Measurements from ENCODE around the gene LPO.

The LPO gene

DNA sequence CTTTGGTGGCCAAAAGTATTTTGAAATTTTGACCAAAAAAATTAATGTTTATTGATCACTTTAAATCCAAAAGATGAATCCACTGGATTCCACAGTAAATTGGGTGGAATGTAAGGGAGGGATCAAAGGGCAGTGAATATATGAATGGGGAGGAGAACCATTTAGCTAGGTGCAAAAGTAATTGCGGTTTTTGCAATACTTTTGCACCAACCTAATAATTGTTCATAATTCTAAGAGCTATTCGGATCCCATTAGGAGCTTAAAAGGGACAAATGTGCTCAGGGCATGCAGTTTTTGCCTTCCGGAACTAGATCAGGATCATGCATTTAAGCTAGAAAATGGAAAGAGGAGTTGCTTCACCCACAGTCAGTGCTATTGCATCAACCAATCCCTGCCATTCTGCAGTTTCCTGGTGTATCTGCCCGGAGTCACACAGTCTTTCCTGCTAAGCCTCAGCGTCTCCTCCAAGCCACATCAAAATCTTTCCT is at the start of gene LPO:
TSS of gene LPO (plus strand) at position 438 of the 488 bp plus-strand sequence. CDS start 4,396 bp downstream, outside the sequence.
- no peak for DNase-seq

DNA sequence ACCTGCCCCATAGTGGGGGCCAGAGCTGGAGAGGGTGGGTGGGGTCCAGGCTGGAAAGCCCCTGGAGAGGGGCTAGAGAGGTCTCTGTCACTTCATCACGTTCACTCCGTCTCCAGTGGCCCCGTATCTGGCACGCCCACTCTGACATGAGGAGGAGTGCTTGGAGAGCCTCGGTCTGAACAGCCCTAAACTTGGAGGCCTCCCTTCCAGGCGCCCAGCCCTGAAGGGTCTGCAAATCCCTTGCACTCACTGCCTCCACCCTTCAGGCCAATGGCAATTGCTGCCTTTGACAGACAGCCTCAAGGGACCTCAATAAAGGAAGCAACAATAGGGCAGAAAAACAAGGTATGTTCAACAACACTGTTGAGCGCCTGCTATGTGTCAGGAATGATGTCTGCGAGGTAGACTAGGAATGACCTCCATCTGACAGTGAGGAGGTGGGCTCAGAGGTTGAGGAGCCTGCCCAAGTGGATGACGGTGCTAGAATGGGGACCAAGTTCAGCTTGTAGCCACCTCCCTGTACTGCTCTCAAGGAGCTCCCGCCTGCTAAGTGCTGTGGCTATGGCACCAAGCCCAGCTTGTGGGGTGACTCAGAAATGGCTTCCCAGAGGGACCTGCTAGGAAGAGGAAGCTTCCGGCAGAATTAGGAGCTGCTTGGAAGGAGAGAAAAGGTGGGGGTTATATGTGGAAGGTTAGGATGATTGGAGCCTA is 48.8 kb upstream of the LPO start:
- peak; percentile 22 for DNase-seq

DNA sequence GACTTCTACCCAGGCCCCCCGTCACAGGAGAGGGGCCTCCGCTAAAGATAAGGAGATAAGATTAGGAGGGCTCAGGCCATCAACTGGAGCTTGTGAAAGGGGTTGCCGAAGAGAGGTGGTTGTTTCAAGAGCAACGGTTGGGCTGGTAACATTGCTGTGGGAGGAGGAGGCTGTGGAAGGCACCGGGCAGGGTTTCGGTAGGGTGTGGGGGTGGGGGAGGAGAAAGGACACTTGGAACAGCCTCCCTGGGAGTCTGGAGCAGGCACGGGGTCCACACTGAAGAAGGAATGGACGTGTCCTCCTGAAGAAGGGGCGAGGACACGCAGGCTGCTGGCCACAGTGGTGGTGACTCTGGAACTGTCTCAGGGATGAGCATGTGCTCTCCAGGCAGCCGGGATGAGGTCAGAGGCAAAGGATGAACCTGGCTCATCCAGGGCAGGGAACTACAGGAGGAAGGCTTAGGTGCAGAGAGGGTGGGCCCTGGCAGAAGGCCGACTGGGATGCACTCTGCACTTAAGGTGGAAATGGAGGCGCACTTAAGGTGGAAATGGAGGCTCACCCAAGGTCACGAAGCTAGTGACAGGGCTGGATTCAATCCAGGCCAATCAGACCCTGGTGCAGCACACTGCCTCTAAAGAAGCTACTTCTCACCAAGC is 47.0 kb upstream of the LPO start:
- DNase-seq: no peak

DNA sequence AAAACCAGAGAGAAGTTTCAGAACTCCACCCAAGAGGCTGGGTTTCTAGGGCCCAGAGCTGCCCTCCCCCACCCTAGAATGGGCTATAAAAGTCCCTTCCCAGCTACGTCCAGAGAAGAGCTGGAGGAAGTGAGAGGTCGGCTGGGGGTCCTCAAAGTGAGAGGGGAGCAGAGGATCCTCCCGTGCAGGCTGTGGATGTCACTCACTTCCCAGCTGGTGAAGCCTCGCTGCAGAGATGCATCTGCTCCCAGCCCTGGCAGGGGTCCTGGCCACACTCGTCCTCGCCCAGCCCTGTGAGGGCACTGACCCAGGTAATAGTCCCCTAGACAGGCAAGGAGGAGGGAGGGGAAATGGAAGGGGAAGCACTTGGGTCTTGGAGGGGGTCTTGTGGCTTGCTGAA is 45.8 kb upstream of the LPO start, which contains the start of gene EPX:
TSS of gene EPX (plus strand) at position 115 of the 400 bp plus-strand sequence. CDS start at position 236, 121 bp downstream.
- DNase-seq: no peak

DNA sequence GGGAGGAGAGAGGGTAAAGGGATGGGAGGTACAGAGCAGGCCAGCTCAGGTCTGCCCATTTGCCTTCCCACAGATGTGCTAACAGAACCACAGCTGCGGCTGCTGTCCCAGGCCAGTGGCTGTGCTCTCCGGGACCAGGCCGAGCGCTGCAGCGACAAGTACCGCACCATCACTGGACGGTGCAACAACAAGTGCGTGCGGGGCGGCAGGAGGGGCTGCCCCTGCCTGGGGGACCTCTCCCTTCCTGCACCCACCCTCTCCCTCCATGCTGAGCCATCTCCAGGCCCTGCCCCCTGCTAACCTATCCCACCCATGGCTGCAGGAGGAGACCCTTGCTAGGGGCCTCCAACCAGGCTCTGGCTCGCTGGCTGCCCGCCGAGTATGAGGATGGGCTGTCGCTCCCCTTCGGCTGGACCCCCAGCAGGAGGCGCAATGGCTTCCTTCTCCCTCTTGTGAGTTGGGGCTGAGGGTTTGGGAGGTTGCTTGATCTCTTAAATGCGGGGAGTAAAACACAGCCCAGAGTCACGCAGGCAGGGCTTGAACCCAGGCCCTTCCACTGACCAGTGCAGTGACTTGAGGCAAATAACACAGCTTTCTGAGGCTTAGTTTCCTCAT is 44.6 kb upstream of the LPO start:
- no peak for DNase-seq

DNA sequence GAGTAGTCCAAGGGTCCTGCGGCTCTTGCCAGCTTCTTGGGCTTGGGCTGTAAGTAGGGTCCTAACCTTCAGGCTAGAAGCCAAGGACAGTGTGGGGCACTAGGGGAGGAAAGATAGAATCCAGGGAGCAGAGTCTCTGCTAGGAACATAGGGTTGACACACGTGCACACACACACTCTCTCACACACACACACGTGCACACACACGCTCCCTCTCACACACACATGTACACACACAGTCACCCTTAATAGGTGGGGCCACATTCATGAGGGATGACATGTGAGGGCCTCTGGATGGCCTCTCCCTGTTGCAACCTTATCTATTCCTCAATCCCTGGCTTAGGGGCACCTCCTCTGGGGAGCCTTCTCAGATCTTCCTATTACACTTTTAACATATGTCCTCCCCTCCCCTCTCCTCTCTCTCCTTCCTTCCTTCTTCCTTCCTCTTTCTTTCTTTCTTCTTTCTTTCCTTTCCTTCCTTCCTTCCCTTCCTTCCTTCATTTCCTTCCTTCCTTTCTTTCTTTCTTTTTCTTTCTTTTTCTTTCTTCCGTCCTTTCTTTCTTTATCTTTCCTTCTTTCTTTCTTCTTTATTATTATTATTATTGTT is 42.8 kb upstream of the LPO start:
- no peak for DNase-seq

DNA sequence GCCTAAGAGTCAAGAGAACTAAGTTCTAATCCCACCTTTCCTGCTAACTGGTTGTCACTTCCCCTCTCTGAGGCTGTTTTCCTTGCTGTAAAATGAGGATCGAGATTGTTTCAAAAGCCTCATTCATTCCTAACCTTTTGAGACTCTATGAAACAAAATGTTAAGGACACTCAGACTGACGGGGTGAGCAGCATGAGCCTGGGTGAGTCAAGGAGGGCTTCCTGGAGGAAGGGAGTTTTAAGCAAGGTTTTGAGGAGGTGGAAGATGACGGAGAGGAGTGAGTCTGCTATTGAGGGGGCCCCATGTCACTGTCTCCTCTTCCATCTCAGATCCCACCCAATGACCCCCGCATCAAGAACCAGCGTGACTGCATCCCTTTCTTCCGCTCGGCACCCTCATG is 41.8 kb upstream of the LPO start:
- DNase-seq: no peak

DNA sequence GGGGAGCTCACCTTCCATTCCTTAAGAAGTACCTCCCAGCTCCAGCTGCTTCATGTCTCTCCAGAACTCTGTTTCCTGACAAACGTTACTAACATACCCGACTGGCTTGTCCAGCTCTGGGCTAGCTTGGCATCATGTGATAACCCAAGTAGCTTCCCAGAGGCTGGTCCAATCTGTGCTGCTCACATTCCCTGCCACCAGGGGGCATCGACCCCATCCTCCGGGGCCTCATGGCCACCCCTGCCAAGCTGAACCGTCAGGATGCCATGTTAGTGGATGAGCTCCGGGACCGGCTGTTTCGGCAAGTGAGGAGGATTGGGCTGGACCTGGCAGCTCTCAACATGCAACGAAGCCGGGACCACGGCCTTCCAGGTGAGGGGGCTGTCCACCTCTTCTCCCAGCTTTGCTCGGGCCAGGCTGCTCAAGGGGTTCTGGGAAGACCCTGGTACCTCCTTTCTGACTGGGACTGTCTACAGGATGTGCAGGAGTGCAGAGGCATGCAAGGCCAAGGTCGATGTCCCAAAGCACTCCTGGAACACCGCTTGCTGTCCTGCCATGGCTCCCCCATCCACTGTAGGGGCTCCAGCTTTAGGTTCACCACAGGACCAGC is 38.3 kb upstream of the LPO start:
- no peak for DNase-seq

DNA sequence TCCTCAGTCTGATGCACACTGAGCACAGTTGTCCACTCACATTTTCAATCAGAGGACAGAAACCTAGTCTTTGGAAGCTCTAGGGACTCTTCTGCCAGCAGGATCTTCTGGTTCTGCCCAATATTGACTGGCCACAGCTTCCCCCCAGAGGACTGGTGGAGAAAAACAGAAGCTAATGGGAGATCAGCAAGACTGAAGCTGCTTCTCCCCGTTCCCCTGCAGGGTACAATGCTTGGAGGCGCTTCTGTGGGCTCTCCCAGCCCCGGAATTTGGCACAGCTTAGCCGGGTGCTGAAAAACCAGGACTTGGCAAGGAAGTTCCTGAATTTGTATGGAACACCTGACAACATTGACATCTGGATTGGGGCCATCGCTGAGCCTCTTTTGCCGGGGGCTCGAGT is 35.5 kb upstream of the LPO start:
- DNase-seq: no peak

DNA sequence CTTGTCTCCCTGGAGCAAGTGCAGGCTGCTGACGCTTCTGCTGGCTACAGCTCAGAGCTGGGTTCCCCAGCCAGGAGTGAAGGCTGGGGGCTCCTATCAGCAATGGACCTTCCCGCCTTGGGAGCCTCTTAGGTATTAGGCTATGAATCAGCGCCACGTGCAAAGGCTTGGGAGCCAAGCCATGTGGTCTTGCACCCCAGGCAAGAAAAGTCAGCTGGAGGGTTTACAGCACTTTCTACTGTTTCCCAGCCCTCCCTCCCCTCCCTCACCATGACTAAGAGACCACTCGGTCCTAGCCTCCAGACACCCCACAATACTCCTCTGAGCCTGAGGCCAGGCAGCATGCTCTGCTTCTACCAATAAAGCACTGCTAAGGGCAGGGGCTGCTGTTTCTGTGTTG is 33.6 kb upstream of the LPO start:
- DNase-seq: no peak

DNA sequence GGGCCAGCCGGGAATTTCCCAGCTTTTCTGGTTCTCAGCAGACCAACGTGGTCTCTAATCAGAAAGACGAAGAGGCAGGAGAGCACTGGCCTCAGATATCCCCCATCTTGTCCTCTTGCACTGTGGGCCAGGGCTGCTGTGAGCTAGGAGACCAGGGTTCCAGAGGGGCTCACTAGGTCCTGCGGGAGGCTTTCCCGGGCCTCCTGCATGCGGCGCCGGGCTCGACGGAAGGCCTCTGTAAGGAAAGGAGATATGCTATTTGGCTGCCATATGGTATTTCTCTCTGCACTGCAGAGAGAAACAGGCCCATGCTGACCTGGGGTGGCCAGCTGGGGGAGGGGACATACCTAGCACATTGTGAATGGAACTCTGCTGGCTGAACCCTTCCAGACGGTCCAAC is 32.4 kb upstream of the LPO start:
- DNase-seq: no peak

DNA sequence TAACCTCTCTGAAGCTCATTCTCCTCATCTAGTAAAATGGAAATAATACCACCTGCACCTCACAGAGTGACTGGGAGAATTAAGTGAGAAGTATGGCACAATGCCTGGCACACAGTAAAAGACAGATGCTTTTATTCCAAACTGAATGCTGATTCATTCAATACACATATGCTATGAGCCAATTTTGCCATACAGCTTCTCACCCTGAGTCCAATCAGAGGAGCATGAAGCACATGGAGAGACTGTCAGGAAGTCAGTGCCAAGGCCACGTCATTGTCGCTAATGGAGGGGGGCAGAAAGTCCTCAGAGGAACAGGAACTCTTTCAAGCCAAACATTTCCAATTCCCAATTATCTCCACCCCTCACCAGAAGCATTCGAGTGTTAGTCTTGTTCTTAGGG is 30.9 kb upstream of the LPO start:
- no peak for DNase-seq

DNA sequence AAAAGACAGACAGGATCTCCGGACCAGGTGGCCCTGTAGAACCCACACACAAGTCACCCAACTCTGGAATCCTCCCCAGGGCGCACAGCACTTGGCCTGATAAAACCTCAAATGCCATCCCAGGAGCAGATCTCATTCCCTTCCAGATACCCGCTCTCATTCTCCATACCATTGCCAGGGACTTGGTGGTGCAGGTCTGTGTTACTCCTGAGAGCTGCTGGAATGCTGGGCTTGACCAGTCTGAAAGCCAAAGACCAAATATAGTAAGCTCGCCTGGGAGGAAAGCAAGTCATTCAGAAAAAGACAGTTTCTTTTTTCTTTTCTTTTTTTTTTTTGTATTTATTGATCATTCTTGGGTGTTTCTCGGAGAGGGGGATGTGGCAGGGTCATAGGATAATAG is 30.0 kb upstream of the LPO start:
- DNase-seq: no peak

DNA sequence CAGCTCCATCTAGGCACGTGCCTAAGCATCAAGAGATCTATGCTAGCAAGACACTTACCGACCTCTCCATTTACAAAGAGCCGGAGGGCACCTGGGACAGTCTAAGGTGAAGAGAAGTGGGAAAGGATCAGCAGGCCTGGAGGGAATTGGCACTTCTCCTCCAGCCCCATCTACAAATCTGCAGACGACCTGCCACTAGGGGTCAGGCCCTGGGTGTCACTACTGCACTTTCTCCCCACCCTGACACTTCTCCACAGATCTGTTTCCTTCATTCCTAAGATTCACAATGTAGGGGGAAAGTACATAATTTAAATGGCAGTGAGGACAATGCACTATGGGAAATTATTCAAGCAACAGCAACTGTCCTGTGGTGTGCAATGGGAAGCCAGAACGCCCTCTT is 27.5 kb upstream of the LPO start:
- no peak for DNase-seq

DNA sequence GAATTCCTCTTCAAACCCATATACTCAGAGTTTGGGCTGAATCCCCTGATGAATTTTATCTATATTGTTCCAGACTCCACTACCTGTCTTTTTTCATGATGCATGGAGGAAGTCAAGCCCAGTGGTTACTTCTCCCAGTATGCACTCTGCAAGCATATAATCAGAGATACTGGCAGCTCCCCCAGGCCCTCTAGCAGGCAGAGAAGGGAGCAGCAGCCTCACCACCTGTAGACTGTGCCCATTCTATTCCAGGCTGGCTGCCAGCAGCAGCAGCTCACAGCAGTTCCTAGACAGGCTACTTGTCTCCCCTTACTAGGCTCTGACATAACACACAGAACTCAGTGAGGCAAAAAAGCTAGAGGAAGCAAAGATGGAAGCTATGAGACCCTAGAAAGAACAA is 22.7 kb upstream of the LPO start:
- no peak for DNase-seq

DNA sequence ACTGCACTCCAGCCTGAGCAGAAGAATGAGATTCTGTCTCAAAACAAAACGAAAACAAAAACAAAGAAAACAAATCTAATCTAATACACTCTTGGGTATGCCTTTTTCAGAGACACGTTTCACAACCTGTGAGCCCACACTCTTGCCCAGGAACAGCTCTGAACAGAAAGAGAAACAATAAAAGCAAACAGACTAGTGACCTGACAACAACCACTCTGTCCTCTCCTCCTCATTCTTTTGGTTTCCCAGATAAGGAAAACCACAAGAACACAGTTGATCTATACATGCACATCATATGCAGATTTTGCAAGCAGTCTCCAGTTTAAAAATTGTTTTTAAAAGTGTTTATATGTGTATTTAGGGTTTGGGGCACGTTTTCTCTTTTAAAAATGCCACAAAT is 20.6 kb upstream of the LPO start:
- no peak for DNase-seq

DNA sequence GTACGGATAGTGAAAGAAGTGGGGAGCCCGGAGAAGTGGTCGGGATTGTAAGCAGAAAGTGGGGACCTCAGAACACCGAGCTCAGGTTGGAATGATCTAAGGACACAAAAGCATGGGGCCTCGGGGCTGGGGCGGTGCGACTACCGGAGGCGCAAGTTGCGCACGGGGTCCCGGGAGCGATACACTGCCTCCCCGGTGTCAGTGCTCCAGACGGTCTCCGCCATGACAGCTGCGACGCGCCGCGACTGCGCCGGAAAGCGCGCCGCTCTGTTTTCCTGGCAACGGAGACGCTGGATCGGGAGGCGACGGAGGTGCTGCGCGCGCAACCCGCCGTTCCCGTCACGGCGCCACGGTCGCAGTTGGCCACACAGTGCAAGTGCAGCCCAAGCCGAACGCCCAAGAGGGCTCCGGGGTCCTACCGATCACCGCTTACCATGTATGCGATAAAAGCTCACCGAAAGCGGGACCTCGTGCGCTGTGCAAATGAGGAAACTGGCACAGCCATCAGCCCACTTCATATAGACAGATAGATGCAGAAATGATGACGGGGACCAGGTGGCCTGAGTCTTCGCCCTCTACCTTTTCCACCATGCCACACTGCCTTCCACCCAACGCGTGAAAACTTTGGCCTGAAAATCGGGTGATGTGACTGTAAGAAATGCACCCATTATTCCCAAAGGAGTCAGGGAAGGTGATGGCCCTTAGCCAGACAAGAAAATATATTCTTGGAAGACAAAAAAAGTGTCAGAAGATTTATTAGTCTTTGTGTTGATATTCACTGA is 19.2 kb upstream of the LPO start, which contains the start of gene MKS1:
TSS of gene MKS1 (minus strand) at position 249 of the 782 bp plus-strand sequence. CDS start at position 224, 25 bp downstream.
- DNase-seq: peak; percentile 79

DNA sequence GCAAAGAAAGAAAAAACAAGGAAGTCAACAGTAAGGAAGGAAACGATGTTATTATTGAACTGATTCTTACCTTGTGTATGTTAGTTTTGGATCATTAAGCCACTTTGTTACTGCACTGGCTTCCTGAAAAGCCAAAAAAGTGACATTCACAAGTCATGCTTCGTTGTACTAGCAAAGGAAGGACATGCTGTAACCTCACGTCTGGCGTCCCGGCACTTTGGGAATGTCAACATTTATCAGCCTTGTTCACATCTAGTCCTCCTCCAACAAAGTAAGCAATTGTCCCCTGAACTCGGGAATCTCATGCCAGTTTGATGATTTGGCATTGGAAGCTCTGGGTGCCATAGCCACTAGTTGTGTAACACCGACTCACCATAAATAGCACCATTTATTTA is 18.6 kb upstream of the LPO start:
- DNase-seq: no peak

DNA sequence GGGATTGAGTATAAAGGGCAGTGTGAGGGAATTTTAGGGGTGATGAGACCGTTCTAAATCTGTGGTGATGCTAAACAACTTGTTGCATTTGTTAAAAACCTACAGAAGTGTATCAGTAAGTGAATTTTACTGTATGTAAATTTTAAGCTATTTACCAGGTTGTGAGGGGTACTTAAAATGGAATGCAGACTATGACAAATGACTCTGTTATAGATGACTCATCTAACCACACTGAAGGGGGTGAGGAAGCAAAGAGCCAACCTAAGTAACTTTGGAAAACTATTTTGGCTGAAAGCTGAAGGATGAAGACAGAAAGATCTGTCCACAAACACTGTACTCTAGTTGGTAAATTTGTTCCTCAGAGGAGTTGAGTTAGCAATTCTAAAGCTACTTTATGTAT is 14.1 kb upstream of the LPO start:
- no peak for DNase-seq

DNA sequence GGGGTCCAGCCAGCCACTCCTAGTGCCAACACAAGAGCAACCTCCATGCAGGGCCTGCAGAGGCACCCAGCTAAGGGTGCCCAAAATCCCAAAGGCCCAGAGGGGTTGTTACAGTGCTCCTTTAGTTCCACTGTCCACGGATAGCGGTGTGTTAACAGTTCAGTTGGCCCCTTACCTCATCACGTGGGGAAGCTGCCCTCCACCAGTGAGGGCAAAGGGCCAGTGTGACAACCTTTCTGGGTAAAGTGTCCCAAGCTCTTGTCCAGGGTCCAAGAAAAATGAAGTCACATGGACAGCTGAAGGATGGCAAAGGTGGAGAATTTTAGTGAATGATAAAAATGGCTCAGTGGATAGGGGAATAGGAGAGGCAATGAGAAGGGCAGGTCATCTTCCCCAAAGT is 10.7 kb upstream of the LPO start:
- DNase-seq: no peak

DNA sequence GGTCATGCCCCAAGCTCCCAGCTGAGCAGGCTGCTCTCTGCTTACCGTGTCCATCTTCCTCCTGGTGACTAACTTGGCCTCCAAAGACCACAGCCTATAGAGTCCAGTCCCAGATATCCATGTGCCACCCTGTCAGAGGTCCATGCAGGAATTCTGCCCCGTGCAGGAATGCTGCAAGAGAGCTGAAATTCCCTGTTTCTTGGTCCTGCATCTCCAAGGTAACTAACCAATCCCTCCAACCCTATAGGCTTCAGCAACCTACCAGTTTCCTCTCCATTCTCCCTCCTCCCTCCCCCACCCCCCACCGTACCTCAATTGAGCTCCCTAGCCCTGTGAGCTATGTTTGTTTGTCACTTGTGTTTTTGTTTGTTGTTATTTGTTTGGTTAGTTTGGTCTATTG is 9.7 kb upstream of the LPO start:
- no peak for DNase-seq

DNA sequence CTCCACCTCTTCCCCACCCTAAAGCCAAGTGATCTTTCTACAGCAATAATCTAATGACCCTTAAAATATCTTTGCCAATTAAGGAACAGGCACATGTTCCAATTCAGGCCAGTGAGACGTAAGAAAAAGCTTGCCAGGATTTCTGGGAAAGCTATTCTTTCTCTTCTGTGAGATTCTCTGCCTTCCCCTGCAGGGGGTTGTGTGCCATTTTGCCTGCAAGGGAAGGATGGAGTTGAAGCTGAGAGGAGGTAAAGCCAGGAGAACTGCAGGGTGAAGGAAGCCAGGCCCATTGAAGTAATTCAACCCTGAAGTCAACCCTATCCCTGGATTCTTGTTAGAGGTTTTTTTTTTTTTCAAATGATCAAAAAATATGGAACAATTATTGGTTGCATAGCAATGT is 9.0 kb upstream of the LPO start:
- no peak for DNase-seq

All from NCI-H1436 treated with DMSO at 0.1 percent for 48 hours (cell line).